Measurements from ENCODE around the gene AK9.

Gene AK9

DNA sequence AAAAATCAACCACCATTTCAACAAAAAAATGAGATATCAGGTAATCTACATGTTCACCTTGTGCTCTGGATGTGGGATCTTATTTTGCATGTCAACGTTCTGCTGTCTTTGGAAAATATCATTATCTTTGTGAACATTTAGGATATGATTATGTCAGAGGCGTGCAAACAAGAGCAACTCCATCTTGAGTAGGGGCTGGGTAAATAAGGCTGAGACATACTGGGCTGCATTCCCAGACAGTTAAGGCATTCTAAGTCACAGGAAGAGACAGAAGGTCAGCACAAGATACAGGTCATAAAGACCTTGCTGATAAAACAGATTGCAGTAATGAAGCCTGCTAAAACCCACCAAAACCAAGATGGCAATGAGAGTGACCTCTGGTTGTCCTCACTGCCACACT is 179.2 kb downstream of the AK9 start:
- H3K4me1 ChIP-seq (ENCODE audit: control insufficient read depth in 1 of 2, insufficient read depth in 1 of 2, low read depth in 1 of 2, low read length in 1 of 2): peaks cover 12 to 16% of the 10 kb centered on the region in 2 experiments
- no peaks in the 10 kb centered on the region for H3K9me3 ChIP-seq
- H3K27ac ChIP-seq: no peak overlapping the region
- no peaks in the 10 kb centered on the region for H3K27me3 ChIP-seq
- H3K4me3 ChIP-seq (ENCODE audit: low read depth in 1 of 2, low read length in 1 of 2): no peak overlapping the region
- TF ChIP-seq, protein P1, sequence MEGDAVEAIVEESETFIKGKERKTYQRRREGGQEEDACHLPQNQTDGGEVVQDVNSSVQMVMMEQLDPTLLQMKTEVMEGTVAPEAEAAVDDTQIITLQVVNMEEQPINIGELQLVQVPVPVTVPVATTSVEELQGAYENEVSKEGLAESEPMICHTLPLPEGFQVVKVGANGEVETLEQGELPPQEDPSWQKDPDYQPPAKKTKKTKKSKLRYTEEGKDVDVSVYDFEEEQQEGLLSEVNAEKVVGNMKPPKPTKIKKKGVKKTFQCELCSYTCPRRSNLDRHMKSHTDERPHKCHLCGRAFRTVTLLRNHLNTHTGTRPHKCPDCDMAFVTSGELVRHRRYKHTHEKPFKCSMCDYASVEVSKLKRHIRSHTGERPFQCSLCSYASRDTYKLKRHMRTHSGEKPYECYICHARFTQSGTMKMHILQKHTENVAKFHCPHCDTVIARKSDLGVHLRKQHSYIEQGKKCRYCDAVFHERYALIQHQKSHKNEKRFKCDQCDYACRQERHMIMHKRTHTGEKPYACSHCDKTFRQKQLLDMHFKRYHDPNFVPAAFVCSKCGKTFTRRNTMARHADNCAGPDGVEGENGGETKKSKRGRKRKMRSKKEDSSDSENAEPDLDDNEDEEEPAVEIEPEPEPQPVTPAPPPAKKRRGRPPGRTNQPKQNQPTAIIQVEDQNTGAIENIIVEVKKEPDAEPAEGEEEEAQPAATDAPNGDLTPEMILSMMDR (IDR thresholded peaks at IDR 0.05): no peak
- no peaks in the 10 kb centered on the region for H3K36me3 ChIP-seq

DNA sequence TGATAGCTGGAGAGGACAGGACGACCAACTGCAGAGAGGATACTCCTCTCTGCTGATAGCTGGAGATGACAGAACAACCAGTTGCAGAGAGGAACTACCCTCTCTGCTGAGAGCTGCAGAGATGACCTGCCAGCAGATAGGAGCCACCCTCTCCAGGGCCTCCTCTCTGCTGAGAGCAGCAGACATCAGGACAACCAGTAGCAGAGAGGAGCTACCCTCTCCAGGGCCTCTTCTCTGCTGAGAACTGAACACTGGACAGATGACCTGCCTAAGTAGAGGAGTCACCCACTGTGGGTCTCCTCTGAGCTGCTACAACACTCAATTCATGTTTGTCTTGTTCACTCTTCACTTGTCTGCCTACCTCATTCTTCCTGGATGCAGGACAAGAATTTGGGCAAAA is 180.6 kb downstream of the AK9 start:
- Histone ChIP-seq H3K27ac (no peak overlapping the region), H3K27me3 (no peaks in the 10 kb centered on the region), H3K9me3 (no peaks in the 10 kb centered on the region), H3K4me3 (ENCODE audit: low read depth in 1 of 2, low read length in 1 of 2) (no peak overlapping the region), H3K4me1 (ENCODE audit: control insufficient read depth in 1 of 2, insufficient read depth in 1 of 2, low read depth in 1 of 2, low read length in 1 of 2) (peaks cover 0 to 1% of the 10 kb centered on the region in 2 experiments), H3K36me3 (no peaks in the 10 kb centered on the region)
- TF ChIP-seq, protein P1 (IDR thresholded peaks at IDR 0.05): no peak

DNA sequence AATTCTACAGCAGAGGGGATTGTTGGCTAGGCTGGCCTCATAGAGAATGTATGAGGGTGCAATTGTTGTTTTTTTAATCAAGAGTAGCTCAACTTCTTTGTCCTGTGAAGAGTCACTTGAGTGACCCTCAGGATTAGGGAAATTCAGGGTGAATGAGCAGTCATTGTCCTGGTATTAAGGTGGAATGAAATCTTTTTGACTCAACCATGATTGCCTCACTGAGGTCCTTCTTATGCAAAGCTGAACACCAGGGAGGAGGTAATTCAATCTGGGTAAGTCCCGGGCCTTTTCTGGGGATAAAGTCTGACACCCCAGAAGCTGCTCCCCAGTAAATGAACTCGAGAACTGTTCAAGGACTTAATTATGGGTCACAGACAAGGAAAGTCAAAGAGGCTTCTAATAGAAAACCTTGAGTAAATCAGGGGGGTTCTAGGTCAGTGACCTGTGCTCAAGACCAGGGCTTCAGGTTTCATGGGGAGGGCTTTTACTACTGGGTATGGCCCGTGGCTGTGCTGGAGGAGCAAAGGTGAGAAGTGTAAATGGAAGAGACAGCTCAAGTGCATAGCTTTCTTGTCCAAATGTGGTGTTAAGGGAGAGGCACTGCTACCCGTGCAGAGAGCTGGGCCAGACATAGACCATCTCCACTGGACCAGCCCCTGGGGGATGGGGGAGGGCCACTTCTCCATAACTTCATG is 182.7 kb downstream of the AK9 start:
- Histone ChIP-seq H3K4me3 (ENCODE audit: low read depth in 1 of 2, low read length in 1 of 2) (no peak overlapping the region), H3K27ac (no peak overlapping the region), H3K9me3 (no peaks in the 10 kb centered on the region), H3K36me3 (no peaks in the 10 kb centered on the region), H3K27me3 (no peaks in the 10 kb centered on the region), H3K4me1 (ENCODE audit: control insufficient read depth in 1 of 2, insufficient read depth in 1 of 2, low read depth in 1 of 2, low read length in 1 of 2) (no peaks in the 10 kb centered on the region)
- TF ChIP-seq, protein P1 (IDR thresholded peaks at IDR 0.05): no peak

DNA sequence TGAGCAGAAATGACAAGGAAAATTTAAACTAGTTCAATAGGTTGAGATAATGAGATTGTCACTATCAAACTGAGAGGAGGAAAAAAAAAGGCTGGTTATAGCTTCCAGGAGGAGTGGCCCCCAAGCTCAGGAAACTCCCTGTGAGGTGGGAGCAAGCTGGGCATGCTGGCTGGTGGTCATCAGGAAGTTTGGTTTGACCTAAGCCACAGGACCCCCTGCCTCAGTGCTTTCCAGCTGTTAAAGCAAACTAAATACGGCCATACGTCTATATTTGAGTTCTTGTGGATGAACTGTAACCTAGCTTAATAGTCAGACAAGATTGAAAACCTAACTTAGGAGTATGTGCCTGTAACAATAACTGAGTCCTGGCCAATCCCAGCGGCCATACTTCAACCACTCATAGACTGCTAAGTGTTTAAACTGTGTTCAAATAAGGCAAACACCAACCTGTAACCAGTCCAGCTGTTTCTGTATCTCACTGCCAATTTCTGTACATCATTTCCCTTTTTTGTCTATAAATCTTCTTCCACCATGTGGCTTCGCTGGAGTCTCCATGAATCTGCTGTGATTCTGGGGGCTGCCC is 183.4 kb downstream of the AK9 start:
- no peaks in the 10 kb centered on the region for H3K9me3 ChIP-seq
- no peaks in the 10 kb centered on the region for H3K4me1 ChIP-seq (ENCODE audit: control insufficient read depth in 1 of 2, insufficient read depth in 1 of 2, low read depth in 1 of 2, low read length in 1 of 2)
- H3K36me3 ChIP-seq: no peaks in the 10 kb centered on the region
- no peak overlapping the region for H3K4me3 ChIP-seq (ENCODE audit: low read depth in 1 of 2, low read length in 1 of 2)
- H3K27me3 ChIP-seq: no peaks in the 10 kb centered on the region
- H3K27ac ChIP-seq: no peak overlapping the region
- TF ChIP-seq, protein P1 (IDR thresholded peaks at IDR 0.05): no peak

DNA sequence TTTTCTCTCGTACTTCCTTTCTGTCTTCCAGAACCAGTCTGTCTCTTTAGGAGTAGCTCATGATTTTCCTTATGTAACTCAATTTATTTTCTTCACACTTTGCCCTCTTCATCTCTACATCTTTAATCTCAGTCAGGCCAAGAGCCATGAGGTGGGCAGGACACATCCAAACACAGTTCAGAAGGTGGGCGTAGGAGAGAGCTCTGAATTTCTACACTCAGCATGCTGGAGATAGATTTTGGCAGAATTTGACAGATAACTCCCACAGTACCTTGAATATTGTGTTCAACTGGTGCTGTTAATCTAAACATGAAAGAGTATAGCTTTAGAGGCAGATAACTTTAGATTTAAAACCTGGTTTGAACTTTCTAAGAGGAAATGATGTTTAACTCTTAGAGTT is 184.2 kb downstream of the AK9 start:
- Histone ChIP-seq H3K4me3 (ENCODE audit: low read depth in 1 of 2, low read length in 1 of 2) (no peak overlapping the region), H3K4me1 (ENCODE audit: control insufficient read depth in 1 of 2, insufficient read depth in 1 of 2, low read depth in 1 of 2, low read length in 1 of 2) (no peaks in the 10 kb centered on the region), H3K27me3 (no peaks in the 10 kb centered on the region), H3K9me3 (no peaks in the 10 kb centered on the region), H3K36me3 (no peaks in the 10 kb centered on the region), H3K27ac (no peak overlapping the region)
- TF ChIP-seq, protein P1 (IDR thresholded peaks at IDR 0.05): no peak

All from neutrophil (primary cell).